AG04450 (cell line): ENCODE measurements around the gene TMPRSS9. TPM values are rescaled to one million over a fixed set of nuclear protein-coding genes. Genes with fewer than 3 reads are reported as not detected.
"Not testable (repeated sequence)": the region's sequence is repeated elsewhere in the genome, so short reads cannot be mapped to it uniquely, and the experiment has no call there.

Experiments used
- CTCF ChIA-PET: fragments of 300-600, 350-600 bp; formaldehyde crosslinking; extraction: SDS; loops from one replicate; lab custom pipeline; 2022; ENCODE audit warnings: antibody characterized with exemption, inconsistent platforms; lab: Charles Lee
- POLR2A ChIA-PET: fragments of 350-600 bp; formaldehyde crosslinking; extraction: SDS; loops from one replicate; lab custom pipeline; 2021; ENCODE audit warnings: antibody characterized with exemption, inconsistent platforms; lab: Yijun Ruan, JAX
- DNase-seq: peaks from one replicate; pipeline ENCODE4 v3.0.0-alpha.2; 2011; ENCODE audit warnings: low read depth, low spot score
- H3K27ac ChIP-seq: one replicate; pipeline ENCODE4 v1.5.1; 2012; ENCODE audit warnings: low read depth, low read length, control low read depth
- H3K27me3 ChIP-seq: one replicate; pipeline ENCODE4 v1.6.0; 2012; ENCODE audit warnings: low read length; ENCODE audit not compliant: control insufficient read depth, insufficient read depth
- H3K4me3 ChIP-seq: 2 replicates; pipeline ENCODE4 v1.5.1; 2011; ENCODE audit warnings: mild to moderate bottlenecking, low read depth, low read length, control low read depth
- H3K9me3 ChIP-seq: 2 replicates; pipeline ENCODE4 v1.5.1; 2012; ENCODE audit warnings: low read length; ENCODE audit not compliant: control insufficient read depth, insufficient read depth
- CTCF ChIP-seq: IDR thresholded peaks from 2 replicates; pipeline ENCODE4 v1.5.1; 2011; ENCODE audit warnings: low read depth, low read length, control low read depth, inconsistent platforms
- polyA plus RNA-seq: library from polyadenylated mRNA; depleted of rRNA; stranded (reverse); fragments of >200 nt; gene quantifications from 2 replicates; pipeline ENCODE4 v1.2.3, GENCODE V29; 2011

Gene TMPRSS9
- polyA plus RNA-seq, 1 experiment = not detected

GRCh38 chr19:2458054-2458453, 98.0 kb downstream of the TMPRSS9 start:
- POLR2A ChIA-PET = interaction anchor here (0.7 to 3.8 kb wide), 3 partner anchors 7 to 21 kb away, joined by 7 to 46 read pairs (median 9); partner anchors contain the start of gene GADD45B
- Histone ChIP-seq H3K4me3 (no peak overlapping the region), H3K27me3 (no peaks in the 10 kb centered on the region), H3K27ac (no peak overlapping the region), H3K9me3 (no peaks in the 10 kb centered on the region; the same call in 1 of the 2 replicates)
- CTCF ChIA-PET = interaction anchor here (0.6 to 1.7 kb wide), 2 partner anchors 179 to 303 kb away, joined by 3 to 4 read pairs; no protein-coding TSS in a partner anchor
- TF ChIP-seq CTCF = no peak
- no peak for DNase-seq

- H3K27me3 ChIP-seq, POLR2A ChIA-PET, DNase-seq, H3K4me3 ChIP-seq, H3K9me3 ChIP-seq, CTCF ChIA-PET, H3K27ac ChIP-seq: not testable (repeated sequence)
Measured at GRCh38 chr19:2458776-2459175, 98.7 kb downstream of the TMPRSS9 start.

GRCh38 chr19:2460245-2460644, 100.2 kb downstream of the TMPRSS9 start:
- no peak for DNase-seq
- POLR2A ChIA-PET = interaction anchor here (3.5 kb wide), 1 partner anchor 17 kb away, joined by 38 read pairs; the partner anchor contains the start of gene GADD45B
- H3K27me3 ChIP-seq = no peaks in the 10 kb centered on the region
- H3K9me3 ChIP-seq = no peaks in the 10 kb centered on the region; the same call in 1 of the 2 replicates
- no peak for TF ChIP-seq CTCF
- no peak overlapping the region for H3K4me3 ChIP-seq
- CTCF ChIA-PET = no interaction called here
- no peak overlapping the region for H3K27ac ChIP-seq

GRCh38 chr19:2461751-2462634, 101.9 kb downstream of the TMPRSS9 start:
- H3K9me3 ChIP-seq = no peaks in the 10 kb centered on the region; the same call in 1 of the 2 replicates
- ChIA-PET CTCF (interaction anchor here (0.7 to 1.7 kb wide), 2 partner anchors 126 to 149 kb away, joined by 5 to 12 read pairs; no protein-coding TSS in a partner anchor), POLR2A (interaction anchor here (0.6 to 3.5 kb wide), 2 partner anchors 15 to 81 kb away, joined by 4 to 38 read pairs; partner anchors contain the start of gene GADD45B)
- TF ChIP-seq CTCF = peak; percentile 25
- no peaks in the 10 kb centered on the region for H3K27me3 ChIP-seq
- H3K4me3 ChIP-seq = peak overlapping the region; percentile 73
- DNase-seq = no peak
- no peak overlapping the region for H3K27ac ChIP-seq

- no peak for TF ChIP-seq CTCF
- Histone ChIP-seq H3K27ac (peak overlapping the region; percentile 21), H3K9me3 (no peaks in the 10 kb centered on the region; the same call in 1 of the 2 replicates), H3K27me3 (no peaks in the 10 kb centered on the region), H3K4me3 (peak overlapping the region; percentile 73)
- POLR2A ChIA-PET = interaction anchor here (0.6 to 3.5 kb wide), 4 partner anchors 14 to 148 kb away, joined by 3 to 38 read pairs (median 4); partner anchors contain the start of gene GADD45B
- CTCF ChIA-PET = interaction anchor here (0.7 to 1.7 kb wide), 3 partner anchors 11 to 148 kb away, joined by 5 to 12 read pairs (median 6); no protein-coding TSS in a partner anchor
- DNase-seq = peak; percentile 86
Measured at GRCh38 chr19:2462635-2463421, 102.8 kb downstream of the TMPRSS9 start.

- DNase-seq, H3K4me3 ChIP-seq, H3K9me3 ChIP-seq, H3K27me3 ChIP-seq, H3K27ac ChIP-seq: not testable (repeated sequence)
- POLR2A ChIA-PET = interaction anchor here (2.6 to 3.5 kb wide), 2 partner anchors 13 kb away, joined by 10 to 38 read pairs; partner anchors contain the start of gene GADD45B
- CTCF ChIA-PET = interaction anchor here (1.1 to 1.7 kb wide), 2 partner anchors 10 to 147 kb away, joined by 6 to 12 read pairs; no protein-coding TSS in a partner anchor
Measured at GRCh38 chr19:2463694-2464093, 103.6 kb downstream of the TMPRSS9 start.
